ENCODE results near the gene GLYATL3.

The GLYATL3 gene

DNA sequence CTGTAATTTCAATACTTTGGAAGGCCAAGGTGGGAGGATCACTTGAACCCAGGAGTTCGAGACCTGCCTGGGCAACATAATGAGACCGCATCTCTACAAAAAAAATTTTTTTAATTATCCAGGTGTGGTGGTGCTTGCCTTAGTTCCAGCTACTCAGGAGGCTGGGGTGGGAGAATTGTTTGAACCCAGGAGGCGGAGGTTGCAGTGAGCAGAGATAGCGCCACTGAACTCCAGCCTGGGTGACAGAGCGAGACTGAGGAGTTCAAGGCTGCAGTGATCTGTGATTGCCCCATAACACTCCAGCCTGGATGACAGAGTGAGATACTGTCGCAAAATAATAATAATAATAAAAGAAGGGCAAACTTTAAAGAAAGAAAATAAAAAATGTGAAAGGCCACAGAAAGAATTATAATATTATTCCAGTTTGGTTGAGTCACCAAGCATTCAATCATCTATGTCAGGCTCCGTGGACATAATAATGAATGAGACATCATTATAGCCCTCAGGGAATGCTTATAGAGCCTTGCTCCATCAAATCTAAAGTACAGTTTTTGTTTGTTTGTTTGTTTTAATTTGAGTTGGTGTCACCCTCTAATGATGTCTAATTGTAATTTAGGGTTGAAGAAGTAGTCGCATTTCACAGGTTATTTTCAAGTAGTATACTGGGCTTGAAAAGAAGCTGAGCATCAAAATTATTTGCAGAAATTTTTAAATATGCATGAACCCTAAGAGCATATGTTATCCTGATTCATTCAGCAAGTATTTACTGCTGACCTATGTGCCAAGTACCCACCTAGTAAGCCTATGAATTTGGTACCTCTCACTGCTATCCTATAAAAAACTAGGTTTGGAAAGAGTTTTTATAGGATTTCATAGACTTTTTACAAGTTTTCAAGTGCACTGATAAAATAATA, 15.1 kb downstream of the GLYATL3 start:
- no peak for DNase-seq (ENCODE audit: low spot score)

GRCh38 chr6:49515485-49516146, 15.9 kb downstream of the GLYATL3 start:
- no peak for DNase-seq (ENCODE audit: low spot score)

DNA sequence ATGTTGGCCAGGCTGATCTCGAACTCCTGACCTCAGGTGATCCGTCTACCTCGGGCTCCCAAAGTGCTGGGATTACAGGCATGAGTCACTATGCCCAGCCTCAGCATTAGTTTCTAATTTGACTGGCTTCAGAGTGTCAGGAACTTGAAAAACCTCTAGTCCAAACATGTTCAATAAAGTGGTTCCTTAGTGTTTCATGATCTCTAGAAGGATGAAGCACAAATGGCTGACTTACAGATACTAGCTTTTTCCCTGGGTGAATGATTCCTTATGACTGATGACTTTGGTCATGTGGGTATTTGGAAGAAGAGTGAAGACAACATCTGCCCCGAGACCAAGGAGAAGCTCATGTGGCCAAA, 16.4 kb downstream of the GLYATL3 start:
- no peak for DNase-seq (ENCODE audit: low spot score)

GRCh38 chr6:49517919-49518318, 18.2 kb downstream of the GLYATL3 start:
- DNase-seq (ENCODE audit: low spot score): no peak

GRCh38 chr6:49519660-49520059, 19.9 kb downstream of the GLYATL3 start:
- DNase-seq (ENCODE audit: low spot score): no peak

DNA sequence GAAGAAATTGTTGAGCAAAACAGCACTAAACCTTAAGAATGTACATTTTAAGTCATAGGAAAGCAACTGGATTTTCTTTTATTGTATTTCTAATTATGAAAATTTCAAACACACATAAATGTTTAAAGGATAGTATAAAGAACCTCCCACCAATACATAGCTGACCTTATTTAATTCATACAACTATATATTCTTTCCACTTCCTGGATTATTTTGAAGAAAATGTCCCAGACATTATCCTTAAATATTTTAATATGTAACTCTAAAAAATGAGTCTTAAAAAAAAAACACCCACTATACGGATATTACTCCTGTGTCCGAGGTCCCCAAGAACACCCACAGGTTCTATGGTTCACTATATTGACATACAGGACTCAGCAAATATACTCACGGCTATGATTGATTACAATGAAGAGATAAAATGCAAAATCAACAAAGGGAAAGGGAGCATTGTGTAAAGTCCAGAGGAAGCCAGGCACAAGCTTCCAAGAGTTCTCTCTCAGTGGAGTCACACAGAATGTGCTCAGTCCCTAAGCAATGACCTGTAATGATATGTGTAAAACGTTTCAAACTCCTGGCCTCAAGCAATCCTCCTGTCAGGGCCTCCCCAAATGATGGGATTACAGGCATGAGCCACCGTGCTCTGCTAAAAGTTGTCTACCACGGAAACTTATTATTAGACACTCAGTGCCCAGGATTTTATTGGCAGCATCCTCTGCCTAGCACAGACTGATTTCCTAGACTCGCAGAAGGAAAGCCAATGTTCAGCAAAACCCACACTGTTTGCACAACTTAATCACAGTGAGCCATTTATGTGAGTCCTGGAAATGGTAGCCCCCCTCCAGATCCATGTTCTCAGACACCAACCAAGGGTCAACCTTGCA, 23.2 kb downstream of the GLYATL3 start:
- DNase-seq (ENCODE audit: low spot score): no peak

DNA sequence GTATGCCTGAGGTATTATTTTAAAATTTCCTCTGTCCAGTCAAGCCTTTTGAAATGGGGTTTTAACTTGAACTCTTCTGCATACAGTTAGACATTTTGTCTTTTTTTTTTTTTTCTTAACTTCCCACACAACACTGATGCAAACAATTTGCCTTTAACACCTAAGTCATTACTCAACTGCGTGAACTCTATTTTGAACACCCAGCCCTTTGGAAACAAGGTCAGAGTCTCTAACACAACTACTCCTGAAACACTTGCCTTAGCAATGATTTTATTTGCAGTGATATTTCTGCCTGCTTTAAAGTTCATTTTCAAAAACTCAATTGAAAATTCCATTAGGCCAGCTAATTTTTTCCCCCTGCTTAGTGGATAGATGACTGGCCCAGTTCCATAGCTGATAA, 24.2 kb downstream of the GLYATL3 start:
- DNase-seq (ENCODE audit: low spot score): no peak

DNA sequence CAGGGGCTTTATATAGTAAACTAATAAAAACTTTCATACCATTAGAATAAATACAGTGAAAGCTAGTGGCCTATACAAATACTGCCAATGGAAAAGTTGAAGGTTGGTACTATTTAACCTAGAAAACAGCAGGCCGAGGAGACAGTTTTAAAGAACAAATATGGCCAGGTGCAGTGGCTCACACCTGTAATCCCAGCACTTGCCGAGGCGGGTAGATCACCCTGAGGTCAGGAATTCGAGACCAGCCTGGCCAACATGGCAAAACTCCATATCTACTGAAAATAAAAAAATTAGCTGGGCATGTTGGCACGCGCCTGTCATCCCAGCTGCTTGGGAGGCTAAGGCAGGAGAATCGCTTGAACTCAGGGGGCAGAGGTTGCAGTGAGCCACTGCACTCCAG, 24.8 kb downstream of the GLYATL3 start:
- DNase-seq (ENCODE audit: low spot score): no peak

DNA sequence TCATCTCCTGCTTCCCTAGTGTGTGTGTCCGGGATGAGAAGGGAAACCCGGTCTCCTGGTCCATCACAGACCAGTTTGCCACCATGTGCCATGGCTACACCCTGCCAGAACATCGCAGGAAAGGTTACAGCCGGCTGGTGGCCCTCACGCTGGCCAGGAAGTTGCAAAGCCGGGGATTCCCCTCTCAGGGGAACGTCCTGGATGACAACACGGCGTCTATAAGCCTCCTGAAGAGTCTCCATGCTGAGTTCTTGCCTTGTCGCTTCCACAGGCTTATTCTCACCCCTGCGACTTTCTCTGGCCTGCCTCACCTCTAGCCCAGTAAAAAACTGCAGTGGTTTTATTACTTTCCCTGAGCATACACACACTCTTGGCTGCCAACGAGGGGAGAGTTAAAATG, 26.9 kb downstream of the GLYATL3 start:
- no peak for DNase-seq (ENCODE audit: low spot score)

GRCh38 chr6:49527320-49527719, 27.6 kb downstream of the GLYATL3 start:
- DNase-seq (ENCODE audit: low spot score): no peak

DNA sequence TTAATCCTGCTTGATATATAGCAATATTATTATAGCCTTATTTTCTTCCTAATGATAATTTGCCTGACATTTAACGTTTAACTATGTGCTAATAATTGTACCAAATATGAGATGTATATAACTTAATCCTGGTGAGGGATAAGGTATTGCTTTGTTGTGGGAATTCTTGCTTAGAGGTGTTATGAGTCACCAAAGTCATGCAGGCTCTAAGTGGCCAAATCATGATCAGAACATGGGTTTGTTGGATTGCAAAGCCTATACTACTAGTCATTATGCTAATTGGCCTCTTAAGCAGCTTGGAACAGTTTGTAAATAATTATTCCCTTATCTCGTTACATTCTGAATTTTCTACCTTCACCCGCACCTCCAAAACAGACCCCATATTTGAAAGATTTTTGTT, 28.8 kb downstream of the GLYATL3 start:
- no peak for DNase-seq (ENCODE audit: low spot score)

DNA sequence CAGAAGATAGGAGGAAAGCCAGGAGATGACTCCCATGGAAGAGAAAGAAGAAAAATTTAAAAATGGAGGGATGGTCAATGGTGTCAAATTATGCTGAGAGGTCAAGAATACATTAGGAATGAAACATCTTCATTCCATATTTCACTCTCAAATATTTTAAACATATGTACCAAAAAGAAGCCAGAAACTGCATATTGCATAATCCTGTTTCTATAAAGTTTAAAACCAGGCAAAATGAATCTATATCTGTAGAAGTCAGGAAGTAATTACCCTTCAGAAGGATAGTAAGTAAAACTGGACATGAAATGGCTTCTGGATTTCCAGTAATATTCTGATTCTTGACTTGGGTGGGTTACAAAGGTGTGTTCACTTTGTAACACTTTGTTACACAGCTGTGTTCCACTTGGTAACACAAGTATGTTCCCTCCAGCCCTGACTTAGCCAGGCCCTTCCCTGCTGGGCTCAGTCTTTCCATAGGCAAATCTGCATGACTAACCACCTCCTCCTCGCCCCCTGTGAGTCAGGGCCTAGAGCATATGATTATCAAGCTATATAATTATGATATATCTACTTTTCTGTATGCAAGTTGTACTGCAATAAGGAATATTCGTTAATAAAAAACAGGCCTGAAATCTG, 30.5 kb downstream of the GLYATL3 start:
- no peak for DNase-seq (ENCODE audit: low spot score)

DNA sequence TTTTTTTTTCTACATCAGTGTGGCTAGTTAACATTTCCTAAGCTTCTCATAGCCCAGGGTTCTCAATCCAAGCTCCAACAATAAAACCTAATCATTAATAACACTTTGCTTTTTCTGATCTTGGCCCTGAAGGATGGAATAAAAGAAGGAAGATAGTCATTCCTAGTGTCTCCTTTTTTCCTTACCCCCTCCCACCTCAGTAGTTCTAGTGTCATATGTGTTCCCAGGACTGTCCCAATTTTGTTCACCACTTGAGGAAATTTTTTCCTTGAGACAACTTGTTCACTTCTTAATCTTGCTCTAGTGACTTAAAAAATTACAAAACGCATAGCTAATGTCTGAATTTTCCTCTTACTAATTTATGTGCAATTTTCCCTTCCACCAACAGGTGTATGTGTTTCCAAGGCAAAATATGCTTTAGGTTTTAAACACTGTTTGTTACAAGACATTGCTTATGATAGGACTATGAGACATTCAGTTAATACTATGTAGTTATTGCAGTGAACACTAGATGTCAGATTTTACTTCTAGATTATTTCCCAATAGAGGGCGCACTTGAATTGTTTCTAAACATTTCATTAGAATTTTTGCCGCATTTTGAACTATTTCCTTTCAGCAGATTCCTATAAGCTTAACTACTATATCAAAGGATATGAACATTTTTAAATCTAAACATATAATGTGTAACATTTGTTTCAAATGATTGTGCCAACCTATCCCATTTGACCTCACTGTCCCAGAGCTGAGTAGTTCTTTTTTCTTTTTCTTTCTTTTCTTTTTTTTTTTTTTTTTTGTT, 32.2 kb downstream of the GLYATL3 start:
- DNase-seq (ENCODE audit: low spot score): peak; percentile 85

DNA sequence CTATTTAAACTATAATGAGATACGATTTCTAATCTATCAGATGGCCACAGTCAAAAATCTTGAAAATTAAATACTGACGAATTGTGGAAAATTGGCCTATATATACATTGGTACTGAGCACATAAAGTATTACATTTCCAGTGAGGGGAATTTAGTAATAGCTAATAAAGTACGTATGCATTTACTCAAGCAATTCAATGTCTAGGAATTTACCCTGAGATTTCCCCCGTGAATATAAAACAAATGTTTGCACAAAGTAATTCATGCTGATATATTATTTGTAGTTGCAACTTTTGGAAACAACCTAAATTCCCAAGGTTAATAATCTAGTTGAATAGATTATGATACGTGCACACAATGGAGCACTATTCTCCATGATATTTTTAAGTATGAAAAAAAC, 36.1 kb downstream of the GLYATL3 start:
- DNase-seq (ENCODE audit: low spot score): no peak

- DNase-seq (ENCODE audit: low spot score): no peak
Observed at GRCh38 chr6:49539102-49539501, 39.4 kb downstream of the GLYATL3 start.

DNA sequence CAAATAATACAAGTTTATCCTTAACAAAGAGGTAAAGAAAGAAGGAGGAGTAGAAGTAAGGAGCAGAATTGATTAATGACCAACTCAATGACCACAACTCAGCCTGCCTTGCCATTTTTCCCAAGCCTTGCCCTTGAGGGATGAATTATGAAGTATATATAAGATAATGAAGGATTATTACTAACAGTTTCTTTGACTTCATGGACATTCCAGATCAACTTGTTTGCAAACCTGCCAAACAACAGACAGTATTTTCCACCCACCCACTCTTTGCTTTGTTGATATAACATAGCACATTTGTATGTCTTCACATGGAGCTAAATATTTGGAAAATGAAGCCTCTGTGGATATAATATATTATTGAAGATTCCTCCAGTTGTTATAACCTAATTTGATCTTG, 40.9 kb downstream of the GLYATL3 start:
- DNase-seq (ENCODE audit: low spot score): no peak

GRCh38 chr6:49541210-49541724, 41.5 kb downstream of the GLYATL3 start:
- DNase-seq (ENCODE audit: low spot score): peak; percentile 60

DNA sequence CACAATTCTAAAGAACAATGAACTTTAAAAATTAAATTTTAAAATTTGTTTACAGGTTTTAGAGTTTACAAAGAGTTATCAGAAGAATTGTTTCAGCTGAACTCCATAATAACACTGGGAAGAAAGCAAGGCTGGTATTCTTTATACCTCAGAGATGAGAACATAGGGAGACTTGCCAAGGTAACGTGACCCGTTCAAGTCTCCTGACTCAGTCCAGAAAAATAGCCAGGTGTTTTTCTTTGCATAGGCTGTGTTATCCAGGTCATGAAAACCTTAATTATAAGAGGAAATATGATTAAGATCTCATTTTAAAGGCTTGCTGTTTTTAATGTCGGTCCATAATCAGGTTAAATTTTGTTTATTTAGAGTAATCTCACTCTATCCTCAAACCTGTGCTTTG, 42.2 kb downstream of the GLYATL3 start:
- DNase-seq (ENCODE audit: low spot score): no peak

GRCh38 chr6:49543087-49543858, 43.5 kb downstream of the GLYATL3 start:
- no peak for DNase-seq (ENCODE audit: low spot score)

DNA sequence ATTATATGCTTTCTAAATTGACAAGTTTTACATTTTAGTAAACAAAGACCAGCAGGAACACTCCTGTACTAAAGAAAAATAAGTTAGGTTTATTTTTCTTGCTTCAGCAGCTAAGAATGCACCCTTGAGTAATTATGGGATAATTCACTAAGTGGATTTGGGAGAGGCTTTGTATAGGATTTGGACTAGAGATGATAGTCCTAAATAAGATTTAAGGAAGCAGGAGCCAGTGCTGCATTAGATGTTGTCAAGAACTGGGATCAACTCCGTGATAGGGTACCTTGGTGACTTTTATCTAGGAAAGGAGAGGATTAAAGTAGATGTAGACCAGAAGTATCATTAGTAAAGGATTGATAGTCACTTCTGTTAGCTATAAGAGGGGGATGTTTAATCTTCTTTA, 46.6 kb downstream of the GLYATL3 start:
- no peak for DNase-seq (ENCODE audit: low spot score)

Data from kidney capillary endothelial cell (primary cell).